T-helper 22 cell (primary cell): ENCODE results near the gene CACNA1C.

Experiments
- DNase-seq: peaks from one replicate; pipeline ENCODE4 v3.0.0-alpha.2; 2020; ENCODE audit warnings: low read depth

The CACNA1C gene

GRCh38 chr12:2298556-2299200 lies 245.9 kb downstream of the CACNA1C start:
- no peak for DNase-seq

- no peak for DNase-seq
Observed at GRCh38 chr12:2299206-2299605, 246.4 kb downstream of the CACNA1C start.

GRCh38 chr12:2300168-2300567 lies 247.4 kb downstream of the CACNA1C start:
- DNase-seq: no peak

- DNase-seq: no peak
Observed at GRCh38 chr12:2300886-2301285, 248.1 kb downstream of the CACNA1C start.

- no peak for DNase-seq
Observed at GRCh38 chr12:2301531-2302461, 249.0 kb downstream of the CACNA1C start.

- no peak for DNase-seq
Observed at GRCh38 chr12:2302711-2303580, 250.2 kb downstream of the CACNA1C start.

- no peak for DNase-seq
Observed at GRCh38 chr12:2304223-2304622, 251.4 kb downstream of the CACNA1C start.

GRCh38 chr12:2306012-2306411 lies 253.2 kb downstream of the CACNA1C start:
- no peak for DNase-seq

- DNase-seq: no peak
Observed at GRCh38 chr12:2306735-2307134, 253.9 kb downstream of the CACNA1C start.

- DNase-seq: no peak
Observed at GRCh38 chr12:2307550-2307949, 254.8 kb downstream of the CACNA1C start.

GRCh38 chr12:2309647-2310046 lies 256.9 kb downstream of the CACNA1C start:
- DNase-seq: no peak

- DNase-seq: no peak
Observed at GRCh38 chr12:2311020-2311778, 258.4 kb downstream of the CACNA1C start.

- no peak for DNase-seq
Observed at GRCh38 chr12:2312175-2312574, 259.4 kb downstream of the CACNA1C start.

- no peak for DNase-seq
Observed at GRCh38 chr12:2312770-2313169, 260.0 kb downstream of the CACNA1C start.

GRCh38 chr12:2314492-2314891 lies 261.7 kb downstream of the CACNA1C start:
- DNase-seq: no peak

- no peak for DNase-seq
Observed at GRCh38 chr12:2317772-2318171, 265.0 kb downstream of the CACNA1C start.

GRCh38 chr12:2318286-2318685 lies 265.5 kb downstream of the CACNA1C start:
- no peak for DNase-seq

GRCh38 chr12:2319136-2319535 lies 266.3 kb downstream of the CACNA1C start:
- DNase-seq: no peak

GRCh38 chr12:2319737-2320506 lies 267.1 kb downstream of the CACNA1C start:
- DNase-seq: no peak

- DNase-seq: no peak
Observed at GRCh38 chr12:2320841-2321240, 268.1 kb downstream of the CACNA1C start.
